ENCODE results near the gene PSMC1.

Gene PSMC1

GRCh38 chr14:90302529-90303303, 46.4 kb downstream of the PSMC1 start:
- no peak for DNase-seq (ENCODE audit: low read depth)

GRCh38 chr14:90303473-90303872, 47.1 kb downstream of the PSMC1 start:
- DNase-seq (ENCODE audit: low read depth) = no peak

- no peak for DNase-seq (ENCODE audit: low read depth)
These were observed 48.1 kb downstream of the PSMC1 start for GRCh38 chr14:90304502-90304901.

- DNase-seq (ENCODE audit: low read depth) = no peak
These were observed 48.8 kb downstream of the PSMC1 start for GRCh38 chr14:90305176-90305601.

- DNase-seq (ENCODE audit: low read depth) = no peak
These were observed 52.2 kb downstream of the PSMC1 start for GRCh38 chr14:90308561-90308960.

- no peak for DNase-seq (ENCODE audit: low read depth)
These were observed 60.9 kb downstream of the PSMC1 start for GRCh38 chr14:90317286-90317685.

GRCh38 chr14:90318016-90318415, 61.7 kb downstream of the PSMC1 start:
- no peak for DNase-seq (ENCODE audit: low read depth)

GRCh38 chr14:90319173-90319572, 62.8 kb downstream of the PSMC1 start:
- no peak for DNase-seq (ENCODE audit: low read depth)

GRCh38 chr14:90319634-90320541, 63.5 kb downstream of the PSMC1 start:
- DNase-seq (ENCODE audit: low read depth) = no peak

GRCh38 chr14:90321891-90322290, 65.5 kb downstream of the PSMC1 start:
- DNase-seq (ENCODE audit: low read depth) = no peak

Data from GM04504 (cell line).